ENCODE results near the gene TIPARP.

Gene TIPARP

GRCh38 chr3:156676768-156677479 is 2.5 kb downstream of the TIPARP start:
- no peak for DNase-seq

- DNase-seq: no peak
These were observed 3.1 kb downstream of the TIPARP start for GRCh38 chr3:156677536-156677935.

- no peak for DNase-seq
These were observed 3.8 kb downstream of the TIPARP start for GRCh38 chr3:156678197-156678596.

GRCh38 chr3:156680243-156680914 is 6.0 kb downstream of the TIPARP start:
- DNase-seq: no peak

DNA sequence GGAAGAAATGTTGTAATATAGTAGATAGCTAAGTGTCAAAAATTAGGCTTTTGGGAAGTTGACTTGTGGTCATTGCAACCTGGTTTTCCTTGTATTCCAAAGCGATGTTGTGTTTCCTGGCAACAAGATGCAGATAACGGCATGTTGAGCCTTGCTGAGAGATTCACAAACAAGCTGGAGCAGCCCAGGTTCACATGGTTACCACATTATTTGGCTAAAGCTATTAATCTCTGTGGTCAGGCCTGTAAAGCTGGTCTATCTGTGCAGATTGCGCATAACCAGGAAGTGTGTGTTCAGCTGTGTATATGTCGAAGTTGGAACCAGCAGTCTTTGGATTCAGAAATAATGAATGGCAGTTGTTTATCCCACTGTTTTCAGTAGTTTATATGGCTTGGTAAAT is 6.6 kb downstream of the TIPARP start:
- peak; percentile 64 for DNase-seq

GRCh38 chr3:156682501-156682900 is 8.1 kb downstream of the TIPARP start:
- no peak for DNase-seq

DNA sequence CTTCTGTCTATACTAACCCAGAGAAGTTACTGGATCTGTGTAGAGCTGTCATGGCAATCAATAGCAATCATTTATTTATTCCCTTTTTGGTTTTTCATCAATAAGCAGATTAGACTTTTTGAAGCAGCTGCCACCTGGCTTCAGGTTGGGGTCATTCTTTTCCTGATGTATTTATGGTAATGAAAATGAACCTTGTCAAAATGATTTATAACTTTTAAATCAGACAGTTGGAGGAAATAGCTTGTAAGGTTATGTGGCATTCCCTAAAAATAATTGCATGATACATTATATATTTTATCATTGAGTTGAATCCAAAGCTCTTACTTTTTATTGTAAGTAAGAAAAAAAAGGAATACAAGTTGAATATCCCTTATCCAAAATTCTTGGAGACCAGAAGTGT is 8.6 kb downstream of the TIPARP start:
- DNase-seq: no peak

DNA sequence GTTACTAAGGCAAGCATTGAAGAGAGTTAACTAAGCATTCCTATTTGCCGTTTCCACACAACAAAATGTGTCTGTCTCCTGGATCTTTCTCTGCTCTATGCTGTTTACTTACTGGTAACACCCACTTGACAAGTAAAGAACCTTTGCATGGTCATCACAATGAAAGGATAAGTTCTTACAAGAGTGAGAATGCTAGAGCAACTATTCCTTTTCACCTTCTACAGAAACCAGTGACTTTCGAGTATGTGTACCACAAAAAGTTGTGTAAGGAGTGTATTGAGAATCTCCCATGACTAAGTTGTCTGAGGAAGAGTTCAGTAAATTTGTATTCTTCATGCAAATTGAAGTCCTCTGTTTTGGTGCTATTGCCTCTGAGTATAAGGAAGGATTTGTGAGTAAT is 10.8 kb downstream of the TIPARP start:
- DNase-seq: no peak

GRCh38 chr3:156685752-156686151 is 11.4 kb downstream of the TIPARP start:
- DNase-seq: no peak

DNA sequence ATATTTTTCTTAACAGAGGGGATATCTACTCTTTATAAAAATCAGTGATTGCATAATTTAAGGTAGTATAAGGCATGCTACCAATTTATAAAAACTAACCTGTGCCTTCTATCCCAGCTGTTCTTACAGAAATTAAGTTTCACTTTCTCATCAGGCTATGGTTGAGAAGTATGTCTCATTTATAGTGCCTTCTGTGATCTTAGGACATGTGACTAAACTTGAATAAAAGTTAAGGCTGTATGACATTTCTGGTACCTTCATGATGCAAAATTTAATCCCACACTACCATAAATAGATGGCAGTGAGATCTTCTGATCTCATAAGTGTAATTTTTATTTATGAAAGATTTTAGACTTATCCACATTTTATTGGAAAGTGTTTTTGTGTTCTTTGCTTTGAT is 12.6 kb downstream of the TIPARP start:
- no peak for DNase-seq

DNA sequence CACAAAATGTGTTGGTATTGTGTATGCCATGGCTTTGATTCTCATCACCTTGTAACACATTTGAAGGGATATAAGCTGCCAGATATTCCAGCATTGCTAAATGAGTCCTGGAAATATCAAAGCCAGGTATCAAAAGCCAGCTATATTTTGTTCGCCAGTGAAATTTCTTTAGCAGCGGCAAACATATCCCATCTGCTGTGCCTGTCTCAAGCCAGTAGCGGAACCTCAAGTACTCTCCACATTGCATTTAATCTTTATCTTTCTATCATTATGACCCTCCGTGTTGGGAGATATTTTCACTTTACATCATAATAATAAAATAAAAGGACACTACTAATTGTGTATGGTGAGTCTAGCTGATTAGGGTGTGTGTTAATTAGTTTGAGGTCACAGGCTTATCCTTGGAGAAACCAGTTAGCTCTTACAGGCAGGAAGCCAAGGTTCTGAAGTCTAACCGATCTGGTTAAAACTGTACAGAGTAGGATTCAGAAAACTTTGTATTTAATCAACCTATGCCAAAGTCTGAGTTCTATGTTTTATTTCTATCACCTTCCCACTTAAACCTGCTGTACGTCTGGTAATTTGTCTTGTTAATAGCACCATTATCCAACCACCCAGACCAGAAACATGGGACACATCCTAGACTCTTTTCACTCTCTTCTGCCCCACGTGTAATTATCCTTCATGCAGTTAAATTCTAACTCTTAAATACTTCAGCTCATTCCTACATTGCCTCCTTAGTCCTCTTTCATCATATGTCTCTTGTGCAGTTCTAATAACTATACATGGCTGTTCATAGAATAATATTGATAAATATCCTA is 14.5 kb downstream of the TIPARP start:
- no peak for DNase-seq

- DNase-seq: no peak
These were observed 15.2 kb downstream of the TIPARP start for GRCh38 chr3:156689608-156690007.

DNA sequence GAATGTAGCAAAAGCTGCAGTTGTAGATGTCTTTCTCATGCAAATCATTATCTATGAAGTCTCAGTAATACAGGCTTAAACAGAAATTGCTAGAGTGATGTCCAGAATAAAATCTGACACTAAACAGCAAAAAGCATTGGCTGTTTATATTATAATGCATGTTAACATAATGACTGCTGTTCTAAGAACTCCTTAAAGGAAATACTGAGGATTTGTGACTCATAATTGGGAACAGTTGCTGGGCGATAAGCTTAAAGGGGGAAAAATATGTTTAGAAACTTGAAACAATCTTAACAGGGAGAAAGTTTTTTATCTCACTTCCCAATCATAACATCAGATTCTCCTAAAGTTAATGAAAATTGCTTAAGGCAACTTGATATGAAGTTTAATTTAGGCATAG is 17.5 kb downstream of the TIPARP start:
- DNase-seq: peak; percentile 74

DNA sequence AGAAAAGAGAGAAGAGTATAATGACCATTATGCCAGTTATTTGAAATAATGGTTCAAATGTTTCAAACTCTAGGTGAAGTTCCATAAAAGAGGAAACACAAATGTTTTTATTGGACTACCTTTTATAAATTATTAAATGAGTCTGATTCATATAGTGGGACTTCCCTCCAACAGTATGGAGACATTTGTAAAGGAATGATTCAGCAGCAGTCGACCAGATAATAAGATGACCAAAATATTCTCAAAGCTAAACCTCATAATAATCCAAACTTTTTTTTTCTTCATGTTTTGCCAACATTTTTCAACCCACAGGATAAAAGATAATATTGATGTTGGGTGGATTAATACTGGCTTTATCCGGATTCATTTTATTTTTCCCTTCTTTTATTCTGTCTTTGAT is 18.8 kb downstream of the TIPARP start:
- peak; percentile 74 for DNase-seq

DNA sequence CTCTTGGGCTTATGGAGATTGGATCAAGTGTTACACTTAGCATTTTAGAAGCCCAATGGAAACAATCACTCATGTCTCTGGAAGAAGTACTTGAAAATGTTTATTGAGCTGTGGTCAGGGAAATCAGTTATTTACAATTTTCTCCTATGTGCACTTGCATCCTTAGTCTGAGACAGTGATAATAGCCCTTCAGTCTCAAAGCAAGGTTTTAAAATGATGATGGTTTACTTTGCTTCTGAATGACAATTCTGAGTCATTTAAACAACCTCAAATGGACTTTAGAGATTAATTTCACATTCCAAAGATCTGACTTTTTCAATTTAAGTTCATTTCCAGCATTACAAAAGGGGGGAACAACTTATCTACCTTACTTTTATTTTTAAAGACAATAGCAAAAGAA is 20.1 kb downstream of the TIPARP start:
- DNase-seq: peak; percentile 24

- DNase-seq: no peak
These were observed 28.0 kb downstream of the TIPARP start for GRCh38 chr3:156702367-156702766.

DNA sequence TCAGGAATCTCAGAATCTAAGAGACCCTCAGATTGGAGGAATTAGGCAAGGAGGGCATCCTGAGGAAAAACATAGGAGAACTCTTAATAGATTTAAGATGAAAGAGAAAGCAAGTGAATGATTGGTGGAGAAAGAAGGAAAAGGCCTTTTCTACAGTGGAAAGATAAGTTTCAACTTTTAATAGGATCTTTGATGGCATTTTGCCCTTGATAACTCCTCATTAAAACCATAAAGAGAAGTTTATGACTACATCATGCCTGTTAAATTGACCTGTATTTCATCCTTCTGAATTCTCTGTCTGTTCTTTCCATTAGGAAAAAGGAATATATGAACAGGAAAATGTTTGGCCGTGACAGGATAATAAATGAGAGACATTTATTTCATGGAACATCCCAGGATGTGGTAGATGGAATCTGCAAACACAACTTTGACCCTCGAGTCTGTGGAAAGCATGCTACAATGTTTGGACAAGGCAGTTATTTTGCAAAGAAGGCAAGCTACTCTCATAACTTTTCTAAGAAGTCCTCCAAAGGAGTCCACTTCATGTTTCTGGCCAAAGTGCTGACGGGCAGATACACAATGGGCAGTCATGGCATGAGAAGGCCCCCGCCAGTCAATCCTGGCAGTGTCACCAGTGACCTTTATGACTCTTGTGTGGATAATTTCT is 30.1 kb downstream of the TIPARP start:
- no peak for DNase-seq

DNA sequence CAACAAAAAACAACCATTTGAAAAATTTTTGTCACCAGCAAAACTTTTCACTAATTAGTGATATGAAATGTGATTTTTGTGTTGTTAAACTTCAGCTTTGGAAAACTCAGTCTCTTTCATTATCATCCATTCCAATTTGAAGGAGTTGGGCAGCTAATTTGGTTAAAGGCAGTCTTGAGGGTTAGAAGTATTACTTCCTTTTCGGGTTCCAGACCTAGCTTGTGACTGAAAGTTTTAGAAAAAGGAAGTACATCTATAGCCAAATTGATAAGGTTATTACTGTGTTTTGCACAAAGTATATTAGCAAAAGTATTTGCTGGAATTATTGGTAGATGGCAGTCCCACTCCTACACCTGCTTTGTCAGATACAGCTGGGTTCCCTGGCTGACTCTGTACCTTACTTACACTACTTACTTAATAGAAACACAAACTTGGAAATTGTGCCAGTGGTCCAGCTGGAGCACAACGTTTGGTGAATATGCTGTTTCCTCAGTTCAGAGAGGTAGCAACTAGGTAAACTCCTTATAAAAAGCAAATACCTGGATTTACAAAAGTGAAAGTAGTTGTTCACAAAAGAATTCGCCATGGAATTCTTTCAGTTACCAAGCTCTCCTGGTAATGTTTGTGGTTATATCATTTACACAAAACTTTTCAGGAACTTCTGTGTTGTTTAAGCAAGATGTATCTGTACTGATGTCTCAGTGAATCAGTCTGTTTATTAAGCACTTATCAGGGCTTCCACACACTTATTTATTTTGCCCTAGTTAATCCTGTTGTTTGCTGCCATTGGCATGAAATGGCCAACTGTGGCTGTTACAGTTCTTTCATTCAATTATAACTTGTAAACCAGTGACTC is 31.6 kb downstream of the TIPARP start:
- DNase-seq: no peak

DNA sequence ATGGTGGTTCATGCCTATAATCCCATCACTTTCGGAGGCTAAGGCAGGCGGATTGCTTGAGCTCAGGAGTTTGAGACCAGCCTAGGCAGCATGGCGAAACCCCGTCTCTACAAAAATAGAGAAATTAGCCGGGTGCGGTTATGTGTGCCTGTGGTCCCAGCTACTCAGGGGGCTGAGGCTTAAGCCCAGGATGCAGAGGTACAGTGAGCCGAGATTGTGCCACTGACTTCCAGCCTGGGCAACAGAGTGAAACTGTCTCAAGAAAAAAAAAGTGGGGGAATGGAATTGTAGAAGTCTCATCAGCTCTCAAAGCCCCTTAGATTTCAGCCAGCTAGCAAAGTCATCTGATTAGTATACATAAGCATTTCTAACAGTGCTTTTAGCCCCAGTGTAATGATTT is 33.2 kb downstream of the TIPARP start:
- DNase-seq: no peak

DNA sequence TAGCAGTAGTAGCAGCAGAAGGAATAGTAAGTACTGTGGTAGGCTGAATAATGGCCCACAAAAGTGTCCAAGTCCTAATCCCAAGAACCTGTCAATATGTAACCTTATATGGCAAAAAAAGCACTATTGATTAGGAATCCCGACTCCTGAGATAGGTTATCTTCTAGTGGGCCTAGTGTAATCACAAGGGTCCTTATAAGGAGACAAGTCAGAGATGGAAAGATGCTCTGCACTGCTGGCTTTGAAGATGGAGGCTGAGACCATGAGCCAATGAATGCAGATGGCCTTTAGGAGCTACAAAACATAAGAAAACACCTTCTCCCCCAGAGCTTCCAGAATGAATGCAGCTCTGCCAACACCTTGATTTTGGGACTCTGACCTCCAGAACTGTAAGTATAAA is 36.0 kb downstream of the TIPARP start:
- no peak for DNase-seq

DNA sequence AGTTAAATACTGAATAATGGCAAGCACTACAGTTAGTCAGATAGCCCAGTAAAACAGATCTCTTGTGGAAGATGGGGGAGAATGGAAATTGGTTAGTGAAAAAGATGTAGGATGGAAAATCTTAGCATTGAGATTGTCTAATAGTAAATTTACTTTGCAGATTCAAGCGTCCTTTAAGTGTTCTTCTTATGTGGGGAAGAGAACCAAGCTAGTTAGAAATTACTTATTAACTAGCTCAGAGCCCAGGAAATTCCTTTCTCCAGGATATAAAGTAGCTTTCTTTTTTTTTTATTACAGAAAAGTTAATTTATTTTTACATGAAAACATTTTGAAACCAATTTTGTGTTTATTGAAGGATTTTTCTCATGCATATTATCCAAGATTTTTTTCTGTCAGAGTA is 36.7 kb downstream of the TIPARP start:
- no peak for DNase-seq

GRCh38 chr3:156711944-156712343 is 37.6 kb downstream of the TIPARP start:
- peak; percentile 55 for DNase-seq
